Kidney epithelial cell (primary cell): ENCODE results near the gene B4GALNT2. TPM values are rescaled to one million over a fixed set of nuclear protein-coding genes. Genes with fewer than 3 reads are reported as not detected.
A peak's percentile ranks its signal among the peaks of the same experiment; 100 is the strongest.
"Not testable (repeated sequence)": the region's sequence is repeated elsewhere in the genome, so short reads cannot be mapped to it uniquely, and the experiment has no call there.

Source experiments
- DNase-seq: peaks from one replicate; pipeline ENCODE4 v3.0.0-alpha.2; 2010; ENCODE audit warnings: low read depth
- H3K27me3 ChIP-seq: 2 replicates; pipeline ENCODE4 v1.6.0; 2011; ENCODE audit warnings: low read length; ENCODE audit not compliant: control insufficient read depth, insufficient read depth
- H3K36me3 ChIP-seq: 2 replicates; pipeline ENCODE4 v1.5.1; 2011; ENCODE audit warnings: low read length; ENCODE audit not compliant: control insufficient read depth, insufficient read depth
- H3K4me3 ChIP-seq: 2 replicates; pipeline ENCODE4 v1.5.1; 2011; ENCODE audit warnings: low read depth, mild to moderate bottlenecking, control low read depth, low read length
- CTCF ChIP-seq: IDR thresholded peaks from 2 replicates; pipeline ENCODE4 v1.5.1; 2011; ENCODE audit warnings: mild to moderate bottlenecking, moderate library complexity, low read length, control low read depth, inconsistent platforms; ENCODE audit not compliant: insufficient read depth, poor library complexity, severe bottlenecking
- total RNA-seq: library from RNA; depleted of rRNA; stranded (reverse); fragments of >200 nt; gene quantifications from 2 replicates; pipeline ENCODE4 v1.2.3, GENCODE V29; 2015

Gene B4GALNT2
- total RNA-seq, 1 donor from 2014 or later: 0.50 TPM

GRCh38 chr17:49183341-49183740 is 50.8 kb downstream of the B4GALNT2 start:
- Histone ChIP-seq H3K36me3 (no peaks in the 10 kb centered on the region), H3K27me3 (no peaks in the 10 kb centered on the region), H3K4me3 (no peak overlapping the region)
- no peak for DNase-seq
- no peak for TF ChIP-seq CTCF

DNA sequence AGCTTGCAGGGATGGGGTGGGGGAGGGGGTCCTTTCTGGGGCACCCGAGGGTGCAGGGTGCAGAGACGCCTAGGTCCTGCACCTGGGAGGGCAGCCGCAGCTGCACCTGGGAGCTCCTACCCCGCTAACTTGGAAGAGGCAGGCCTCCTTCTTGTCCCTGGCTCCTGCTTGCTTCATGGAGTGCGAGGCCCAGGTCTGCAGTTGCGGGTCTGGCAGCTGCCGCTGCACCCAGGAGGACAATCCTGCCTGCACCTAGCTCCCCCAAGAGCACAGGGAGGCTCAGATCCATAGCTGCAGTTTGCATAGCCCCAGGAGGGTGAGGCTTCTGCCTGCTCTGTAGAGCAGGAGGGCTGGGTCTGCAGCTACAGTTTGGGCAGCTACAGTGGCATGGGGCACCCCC is 51.2 kb downstream of the B4GALNT2 start:
- no peak for TF ChIP-seq CTCF
- no peak overlapping the region for H3K4me3 ChIP-seq
- DNase-seq: no peak
- no peaks in the 10 kb centered on the region for H3K27me3 ChIP-seq
- no peaks in the 10 kb centered on the region for H3K36me3 ChIP-seq

DNA sequence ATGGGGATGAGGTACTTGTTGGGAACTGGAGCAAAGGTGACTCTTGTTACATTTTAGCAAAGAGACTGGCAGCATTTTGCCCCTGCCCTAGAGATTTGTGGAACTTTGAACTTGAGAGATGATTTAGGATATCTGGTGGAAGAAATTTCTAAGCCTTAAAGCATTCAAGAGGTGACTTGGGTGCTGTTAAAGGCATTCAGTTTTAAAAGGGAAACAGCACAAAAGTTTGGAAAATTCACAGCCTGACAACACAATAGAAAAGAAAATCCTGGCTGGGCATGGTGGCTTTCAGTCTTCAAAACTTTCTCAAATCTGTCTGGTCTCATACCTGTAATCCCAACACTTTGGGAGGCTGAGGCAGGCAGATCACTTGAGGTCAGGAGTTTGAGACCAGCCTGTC is 52.0 kb downstream of the B4GALNT2 start:
- H3K27me3 ChIP-seq, H3K36me3 ChIP-seq, DNase-seq, H3K4me3 ChIP-seq: not testable (repeated sequence)

GRCh38 chr17:49185381-49185780 is 52.8 kb downstream of the B4GALNT2 start:
- not testable (repeated sequence) for DNase-seq, H3K27me3 ChIP-seq, H3K36me3 ChIP-seq

GRCh38 chr17:49187301-49187700 is 54.7 kb downstream of the B4GALNT2 start:
- no peaks in the 10 kb centered on the region for H3K36me3 ChIP-seq
- TF ChIP-seq CTCF: no peak
- no peak overlapping the region for H3K4me3 ChIP-seq
- no peaks in the 10 kb centered on the region for H3K27me3 ChIP-seq
- no peak for DNase-seq

More at GRCh38 chr17:49185381-49185780, 52.8 kb downstream of the B4GALNT2 start:
- H3K4me3 ChIP-seq: not testable (repeated sequence)

- no peak for TF ChIP-seq CTCF
- DNase-seq: no peak
- no peaks in the 10 kb centered on the region for H3K36me3 ChIP-seq
- no peak overlapping the region for H3K4me3 ChIP-seq
- H3K27me3 ChIP-seq: no peaks in the 10 kb centered on the region
Observed at GRCh38 chr17:49190932-49191331, 58.4 kb downstream of the B4GALNT2 start.

- TF ChIP-seq CTCF: no peak
- H3K36me3 ChIP-seq: no peaks in the 10 kb centered on the region
- H3K27me3 ChIP-seq: no peaks in the 10 kb centered on the region
- peak overlapping the region; percentile 70 for H3K4me3 ChIP-seq
- no peak for DNase-seq
Observed at GRCh38 chr17:49191409-49191916, 58.9 kb downstream of the B4GALNT2 start.
